HUES64 (cell line): Measurements from ENCODE around the gene HOXB13.

Source experiments
- H3K27ac ChIP-seq: 2 replicates; pipeline ENCODE4 v1.7.0; 2013; ENCODE audit warnings: low read depth, low read length, inconsistent platforms
- H3K27me3 ChIP-seq: 2 replicates; pipeline ENCODE4 v1.6.1; 2013; ENCODE audit warnings: mild to moderate bottlenecking, low read length; ENCODE audit not compliant: insufficient read depth
- H3K36me3 ChIP-seq: 2 replicates; pipeline ENCODE4 v1.6.1; 2013; ENCODE audit warnings: mild to moderate bottlenecking, low read length; ENCODE audit not compliant: insufficient read depth
- H3K4me1 ChIP-seq: 2 replicates; pipeline ENCODE4 v1.6.1; 2013; ENCODE audit warnings: mild to moderate bottlenecking, low read length, moderate library complexity; ENCODE audit not compliant: insufficient read depth
- H3K4me3 ChIP-seq: 2 replicates; pipeline ENCODE4 v1.5.1; 2013; ENCODE audit warnings: mild to moderate bottlenecking, low read length, moderate library complexity
- H3K9ac ChIP-seq: 2 replicates; pipeline ENCODE4 v1.6.1; 2013; ENCODE audit warnings: mild to moderate bottlenecking, low read depth, low read length
- H3K9me3 ChIP-seq: 2 replicates; pipeline ENCODE4 v1.6.1; 2013; ENCODE audit warnings: low read depth, low read length; ENCODE audit not compliant: insufficient read depth
- WGBS: fragments of 150-250, 120-280 bp; methylation state at CpG from one replicate; pipeline ENCODE4 v1.1.7; 2013; ENCODE audit warnings: missing lambda C conversion rate; 5-methylcytosine and 5-hydroxymethylcytosine counted together

HOXB13 gene

GRCh38 chr17:48725004-48725287 is 3.6 kb downstream of the HOXB13 start:
- Histone ChIP-seq H3K9ac (no peak overlapping the region), H3K9me3 (no peaks in the 10 kb centered on the region), H3K36me3 (no peaks in the 10 kb centered on the region), H3K27me3 (peaks cover 100% of the 10 kb centered on the region), H3K27ac (no peak overlapping the region), H3K4me3 (no peak overlapping the region), H3K4me1 (peaks cover 9% of the 10 kb centered on the region)
- 9% methylated on average over 16 of the region's 16 CpGs for WGBS

GRCh38 chr17:48724251-48725003 is 4.1 kb downstream of the HOXB13 start:
- Histone ChIP-seq H3K4me1 (peaks cover 11% of the 10 kb centered on the region), H3K27ac (no peak overlapping the region), H3K36me3 (no peaks in the 10 kb centered on the region), H3K9me3 (no peaks in the 10 kb centered on the region), H3K27me3 (peaks cover 100% of the 10 kb centered on the region), H3K9ac (no peak overlapping the region), H3K4me3 (no peak overlapping the region)
- WGBS = 5% methylated on average over 32 of the region's 32 CpGs

- Histone ChIP-seq H3K36me3 (no peaks in the 10 kb centered on the region), H3K9me3 (no peaks in the 10 kb centered on the region), H3K4me1 (peaks cover 18% of the 10 kb centered on the region), H3K9ac (no peak overlapping the region), H3K27me3 (peaks cover 100% of the 10 kb centered on the region), H3K4me3 (peak overlapping the region; percentile 32), H3K27ac (no peak overlapping the region)
- WGBS = 2% methylated on average over 42 of the region's 42 CpGs
Observed at GRCh38 chr17:48723423-48724250, 4.9 kb downstream of the HOXB13 start.

GRCh38 chr17:48722915-48723422 is 5.6 kb downstream of the HOXB13 start, which contains the start of gene PRAC2:
Gene PRAC2, plus strand, starts transcription at chr17:48723185. Its CDS starts 1,226 bp downstream, at chr17:48724411.
- no peaks in the 10 kb centered on the region for H3K36me3 ChIP-seq
- H3K27me3 ChIP-seq = peaks cover 100% of the 10 kb centered on the region
- no peak within 1 kb of the TSS for H3K27ac ChIP-seq
- H3K4me1 ChIP-seq = peaks cover 24% of the 10 kb centered on the region
- H3K4me3 ChIP-seq = peak within 1 kb of the TSS; percentile 32
- H3K9me3 ChIP-seq = no peaks in the 10 kb centered on the region
- WGBS = under 1% methylated on average over 14 of the region's 21 CpGs
- no peak within 1 kb of the TSS for H3K9ac ChIP-seq

GRCh38 chr17:48722201-48722907 is 6.2 kb downstream of the HOXB13 start, which contains the start of gene PRAC1:
Gene PRAC1, minus strand, starts transcription at chr17:48722518. Its CDS starts 126 bp downstream, at chr17:48722392.
- H3K4me1 ChIP-seq = peaks cover 27% of the 10 kb centered on the region
- H3K9ac ChIP-seq = no peak within 1 kb of the TSS
- H3K27me3 ChIP-seq = peaks cover 100% of the 10 kb centered on the region
- peak within 1 kb of the TSS; percentile 32; the same call in 1 of the 2 replicates for H3K4me3 ChIP-seq
- H3K27ac ChIP-seq = no peak within 1 kb of the TSS
- H3K9me3 ChIP-seq = no peaks in the 10 kb centered on the region
- no peaks in the 10 kb centered on the region for H3K36me3 ChIP-seq
- 17% methylated on average over 21 of the region's 21 CpGs for WGBS

GRCh38 chr17:48721009-48721402 is 7.5 kb downstream of the HOXB13 start:
- 94% methylated on average over 1 of the region's 1 CpG for WGBS
- H3K36me3 ChIP-seq = no peaks in the 10 kb centered on the region
- H3K27me3 ChIP-seq = peaks cover 100% of the 10 kb centered on the region
- no peak overlapping the region for H3K27ac ChIP-seq
- H3K9me3 ChIP-seq = no peaks in the 10 kb centered on the region
- peaks cover 27% of the 10 kb centered on the region for H3K4me1 ChIP-seq
- no peak overlapping the region for H3K9ac ChIP-seq
- no peak overlapping the region for H3K4me3 ChIP-seq

- Histone ChIP-seq H3K9ac (no peak overlapping the region), H3K4me3 (peak overlapping the region; percentile 12; the same call in 1 of the 2 replicates), H3K27me3 (peaks cover 100% of the 10 kb centered on the region)
Observed at GRCh38 chr17:48720266-48721008, 8.1 kb downstream of the HOXB13 start.

GRCh38 chr17:48719642-48720265 is 8.8 kb downstream of the HOXB13 start:
- Histone ChIP-seq H3K9me3 (no peaks in the 10 kb centered on the region), H3K9ac (no peak overlapping the region), H3K27me3 (peaks cover 100% of the 10 kb centered on the region), H3K4me1 (peaks cover 27% of the 10 kb centered on the region), H3K27ac (no peak overlapping the region; the same call in 1 of the 2 replicates), H3K4me3 (peak overlapping the region; percentile 41), H3K36me3 (no peaks in the 10 kb centered on the region)
- 1% methylated on average over 36 of the region's 37 CpGs for WGBS

More at GRCh38 chr17:48720266-48721008, 8.1 kb downstream of the HOXB13 start:
- Histone ChIP-seq H3K9me3 (no peaks in the 10 kb centered on the region), H3K36me3 (no peaks in the 10 kb centered on the region), H3K27ac (no peak overlapping the region), H3K4me1 (peaks cover 27% of the 10 kb centered on the region)
- WGBS = 4% methylated on average over 11 of the region's 11 CpGs

GRCh38 chr17:48718761-48719641 is 9.5 kb downstream of the HOXB13 start:
- Histone ChIP-seq H3K36me3 (no peaks in the 10 kb centered on the region), H3K9me3 (no peaks in the 10 kb centered on the region), H3K27ac (no peak overlapping the region; the same call in 1 of the 2 replicates), H3K9ac (no peak overlapping the region), H3K27me3 (peaks cover 100% of the 10 kb centered on the region), H3K4me3 (peak overlapping the region; percentile 41), H3K4me1 (peaks cover 27% of the 10 kb centered on the region)
- WGBS = under 1% methylated on average over 80 of the region's 80 CpGs
